Measurements from ENCODE around the gene PPFIA1.

PPFIA1 gene

GRCh38 chr11:70278994-70279393 lies 8.5 kb downstream of the PPFIA1 start:
- Histone ChIP-seq H3K27me3 (ENCODE audit: insufficient read depth, low read length) (no peaks in the 10 kb centered on the region), H3K4me1 (ENCODE audit: control insufficient read depth in 1 of 2, insufficient read depth in 2 of 2, low read length in 2 of 2) (peaks cover 0 to 2% of the 10 kb centered on the region in 2 experiments), H4K91ac (ENCODE audit: low read depth, low read length) (no peak overlapping the region), H3K9ac (ENCODE audit: low read length) (no peak overlapping the region), H2BK12ac (ENCODE audit: low read length) (no peak overlapping the region), H3K79me1 (ENCODE audit: low read length) (no peaks in the 10 kb centered on the region), H3K79me2 (ENCODE audit: control insufficient read depth, insufficient read depth, low read length, poor library complexity) (peaks cover 6% of the 10 kb centered on the region), H2BK5ac (ENCODE audit: low read depth, low read length, poor library complexity) (no peak overlapping the region), H2AFZ (ENCODE audit: insufficient read depth, low read length, poor library complexity) (no peak overlapping the region), H3K4me3 (ENCODE audit: low read depth, low read length) (no peak overlapping the region), H2BK120ac (ENCODE audit: insufficient read depth, low read length, poor library complexity) (no peak overlapping the region), H3K18ac (ENCODE audit: low read length) (no peak overlapping the region), H2AK5ac (ENCODE audit: low read length) (no peak overlapping the region), H3K23ac (ENCODE audit: low read length) (no peak overlapping the region), H4K8ac (ENCODE audit: low read depth, low read length) (no peak overlapping the region), H3K4ac (ENCODE audit: low read depth, low read length) (peak overlapping the region; percentile 12), H3K4me2 (ENCODE audit: low read length) (no peak overlapping the region), H3K9me3 (ENCODE audit: insufficient read depth, low read depth, low read length) (no peaks in the 10 kb centered on the region), H3K14ac (ENCODE audit: low read length) (no peak overlapping the region), H3K27ac (ENCODE audit: low read depth, low read length) (no peak overlapping the region), H4K12ac (ENCODE audit: low read depth, low read length) (no peak overlapping the region), H3K36me3 (ENCODE audit: control insufficient read depth in 1 of 2, insufficient read depth in 2 of 2, low read length in 2 of 2) (peaks cover 22 to 37% of the 10 kb centered on the region in 2 experiments)
- no CpG with 5 or more reads among the region's 8 CpGs for WGBS (ENCODE audit: extremely low coverage, insufficient coverage, insufficient read length)
- no peak for DNase-seq

- Histone ChIP-seq H3K4ac (ENCODE audit: low read depth, low read length) (peak overlapping the region; percentile 75), H4K12ac (ENCODE audit: low read depth, low read length) (no peak overlapping the region), H4K91ac (ENCODE audit: low read depth, low read length) (no peak overlapping the region), H3K14ac (ENCODE audit: low read length) (no peak overlapping the region), H3K27me3 (ENCODE audit: insufficient read depth, low read length) (no peaks in the 10 kb centered on the region), H3K27ac (ENCODE audit: low read depth, low read length) (no peak overlapping the region), H3K23ac (ENCODE audit: low read length) (no peak overlapping the region), H3K9ac (ENCODE audit: low read length) (no peak overlapping the region), H2BK120ac (ENCODE audit: insufficient read depth, low read length, poor library complexity) (no peak overlapping the region), H4K8ac (ENCODE audit: low read depth, low read length) (no peak overlapping the region), H3K36me3 (ENCODE audit: control insufficient read depth in 1 of 2, insufficient read depth in 2 of 2, low read length in 2 of 2) (peaks cover 35 to 43% of the 10 kb centered on the region in 2 experiments), H3K79me2 (ENCODE audit: control insufficient read depth, insufficient read depth, low read length, poor library complexity) (peaks cover 6% of the 10 kb centered on the region), H3K9me3 (ENCODE audit: insufficient read depth, low read depth, low read length) (no peaks in the 10 kb centered on the region), H3K4me1 (ENCODE audit: control insufficient read depth in 1 of 2, insufficient read depth in 2 of 2, low read length in 2 of 2) (peaks cover 0 to 2% of the 10 kb centered on the region in 2 experiments), H2AFZ (ENCODE audit: insufficient read depth, low read length, poor library complexity) (no peak overlapping the region), H3K18ac (ENCODE audit: low read length) (no peak overlapping the region), H2BK5ac (ENCODE audit: low read depth, low read length, poor library complexity) (no peak overlapping the region), H3K79me1 (ENCODE audit: low read length) (no peaks in the 10 kb centered on the region), H3K4me3 (ENCODE audit: low read depth, low read length) (no peak overlapping the region), H2AK5ac (ENCODE audit: low read length) (no peak overlapping the region), H2BK12ac (ENCODE audit: low read length) (no peak overlapping the region), H3K4me2 (ENCODE audit: low read length) (no peak overlapping the region)
- no CpG with 5 or more reads among the region's 7 CpGs for WGBS (ENCODE audit: extremely low coverage, insufficient coverage, insufficient read length)
- no peak for DNase-seq
Measured at GRCh38 chr11:70281156-70281609, 10.7 kb downstream of the PPFIA1 start.

GRCh38 chr11:70282012-70282411 lies 11.5 kb downstream of the PPFIA1 start:
- peaks cover 6% of the 10 kb centered on the region for H3K79me2 ChIP-seq (ENCODE audit: control insufficient read depth, insufficient read depth, low read length, poor library complexity)
- H3K23ac ChIP-seq (ENCODE audit: low read length), result peak overlapping the region; percentile 8
- no peak overlapping the region for H3K9ac ChIP-seq (ENCODE audit: low read length)
- no peak for DNase-seq
- no peak overlapping the region for H4K91ac ChIP-seq (ENCODE audit: low read depth, low read length)
- H2AFZ ChIP-seq (ENCODE audit: insufficient read depth, low read length, poor library complexity), result no peak overlapping the region
- H2BK120ac ChIP-seq (ENCODE audit: insufficient read depth, low read length, poor library complexity), result no peak overlapping the region
- H3K27ac ChIP-seq (ENCODE audit: low read depth, low read length), result no peak overlapping the region
- no peak overlapping the region for H4K12ac ChIP-seq (ENCODE audit: low read depth, low read length)
- no peak overlapping the region for H3K14ac ChIP-seq (ENCODE audit: low read length)
- H3K4me3 ChIP-seq (ENCODE audit: low read depth, low read length), result no peak overlapping the region
- H3K36me3 ChIP-seq (ENCODE audit: control insufficient read depth in 1 of 2, insufficient read depth in 2 of 2, low read length in 2 of 2), result peaks cover 42 to 47% of the 10 kb centered on the region in 2 experiments
- H2AK5ac ChIP-seq (ENCODE audit: low read length), result no peak overlapping the region
- no peak overlapping the region for H3K4me2 ChIP-seq (ENCODE audit: low read length)
- H4K8ac ChIP-seq (ENCODE audit: low read depth, low read length), result no peak overlapping the region
- H3K9me3 ChIP-seq (ENCODE audit: insufficient read depth, low read depth, low read length), result no peaks in the 10 kb centered on the region
- H2BK12ac ChIP-seq (ENCODE audit: low read length), result no peak overlapping the region
- H3K4ac ChIP-seq (ENCODE audit: low read depth, low read length), result peak overlapping the region; percentile 15
- peaks cover 0 to 2% of the 10 kb centered on the region in 2 experiments for H3K4me1 ChIP-seq (ENCODE audit: control insufficient read depth in 1 of 2, insufficient read depth in 2 of 2, low read length in 2 of 2)
- H3K79me1 ChIP-seq (ENCODE audit: low read length), result no peaks in the 10 kb centered on the region
- no peak overlapping the region for H2BK5ac ChIP-seq (ENCODE audit: low read depth, low read length, poor library complexity)
- no CpG with 5 or more reads among the region's 4 CpGs for WGBS (ENCODE audit: extremely low coverage, insufficient coverage, insufficient read length)
- H3K18ac ChIP-seq (ENCODE audit: low read length), result no peak overlapping the region
- no peaks in the 10 kb centered on the region for H3K27me3 ChIP-seq (ENCODE audit: insufficient read depth, low read length)

GRCh38 chr11:70288721-70289120 lies 18.2 kb downstream of the PPFIA1 start:
- H4K91ac ChIP-seq (ENCODE audit: low read depth, low read length), result no peak overlapping the region

More at GRCh38 chr11:70288721-70289120, 18.2 kb downstream of the PPFIA1 start:
- H2BK120ac ChIP-seq (ENCODE audit: insufficient read depth, low read length, poor library complexity), result no peak overlapping the region
- H2BK12ac ChIP-seq (ENCODE audit: low read length), result no peak overlapping the region
- no peak overlapping the region for H3K4me2 ChIP-seq (ENCODE audit: low read length)
- no peak overlapping the region for H4K8ac ChIP-seq (ENCODE audit: low read depth, low read length)
- no peak overlapping the region for H3K4me3 ChIP-seq (ENCODE audit: low read depth, low read length)
- no CpG with 5 or more reads among the region's 6 CpGs for WGBS (ENCODE audit: extremely low coverage, insufficient coverage, insufficient read length)
- no peak for DNase-seq
- no peaks in the 10 kb centered on the region for H3K9me3 ChIP-seq (ENCODE audit: insufficient read depth, low read depth, low read length)
- no peaks in the 10 kb centered on the region for H3K4me1 ChIP-seq (ENCODE audit: control insufficient read depth in 1 of 2, insufficient read depth in 2 of 2, low read length in 2 of 2)
- H3K27me3 ChIP-seq (ENCODE audit: insufficient read depth, low read length), result no peaks in the 10 kb centered on the region
- no peak overlapping the region for H2BK5ac ChIP-seq (ENCODE audit: low read depth, low read length, poor library complexity)
- H3K14ac ChIP-seq (ENCODE audit: low read length), result no peak overlapping the region
- no peaks in the 10 kb centered on the region for H3K79me2 ChIP-seq (ENCODE audit: control insufficient read depth, insufficient read depth, low read length, poor library complexity)
- no peak overlapping the region for H3K27ac ChIP-seq (ENCODE audit: low read depth, low read length)
- H3K36me3 ChIP-seq (ENCODE audit: control insufficient read depth in 1 of 2, insufficient read depth in 2 of 2, low read length in 2 of 2), result peaks cover 37 to 38% of the 10 kb centered on the region in 2 experiments
- no peak overlapping the region for H3K9ac ChIP-seq (ENCODE audit: low read length)
- H4K12ac ChIP-seq (ENCODE audit: low read depth, low read length), result no peak overlapping the region
- H3K18ac ChIP-seq (ENCODE audit: low read length), result no peak overlapping the region
- H3K23ac ChIP-seq (ENCODE audit: low read length), result no peak overlapping the region
- no peak overlapping the region for H2AK5ac ChIP-seq (ENCODE audit: low read length)
- H3K4ac ChIP-seq (ENCODE audit: low read depth, low read length), result no peak overlapping the region
- H3K79me1 ChIP-seq (ENCODE audit: low read length), result no peaks in the 10 kb centered on the region
- no peak overlapping the region for H2AFZ ChIP-seq (ENCODE audit: insufficient read depth, low read length, poor library complexity)

All from trophoblast cell (in vitro differentiated cells and primary cell).